Peyer's patch (tissue), 4 donors: ENCODE data around the gene TMEM109. TPM values are rescaled to one million over a fixed set of nuclear protein-coding genes. Genes with fewer than 3 reads are reported as not detected.

Source experiments
- DNase-seq, 3 donors: peaks; one replicate each; pipeline ENCODE4 v3.0.0-alpha.2; 2017 to 2019
- H3K27ac ChIP-seq, 4 donors: fragments of 200-600 bp; sonication (generic); one replicate each; pipeline ENCODE4 v1.5.1; 2016 to 2019
- H3K27me3 ChIP-seq, 2 donors: fragments of 200-600 bp; sonication (generic); one replicate each; pipeline ENCODE4 v1.5.1; 2019
- H3K36me3 ChIP-seq, 3 donors: fragments of 200-600 bp; sonication (generic); one replicate each; pipeline ENCODE4 v1.5.1; 2016 to 2019
- H3K4me1 ChIP-seq, 4 donors: fragments of 200-600 bp; sonication (generic); one replicate each; pipeline ENCODE4 v1.5.1; 2016 to 2019
- H3K4me3 ChIP-seq, 4 donors: fragments of 200-600 bp; sonication (generic); 1 replicate in 3 of 4; 2 replicates in 1 of 4; pipeline ENCODE4 v1.5.1; 2016 to 2019; ENCODE audit warnings: mild to moderate bottlenecking in 1 of 4
- H3K9me3 ChIP-seq, 4 donors: fragments of 200-600 bp; sonication (generic); one replicate each; pipeline ENCODE4 v1.5.1; 2016 to 2019; ENCODE audit warnings: mild to moderate bottlenecking in 1 of 4
- CTCF ChIP-seq, 6 experiments: fragments of 450-650 bp in 4 of 6; fragments of 200-600 bp in 2 of 6; sonication (generic) in 1 of 6; IDR thresholded peaks; one replicate each; pipeline ENCODE4 v1.5.1; 2017 to 2019; ENCODE audit warnings: antibody characterized with exemption in 6 of 6, mild to moderate bottlenecking in 3 of 6, moderate library complexity in 1 of 6
- POLR2A ChIP-seq, 2 donors: fragments of 450-650 bp; IDR thresholded peaks; one replicate each; pipeline ENCODE4 v1.5.1; 2017; ENCODE audit warnings: antibody characterized with exemption in 2 of 2, mild to moderate bottlenecking in 2 of 2, moderate library complexity in 2 of 2
- total RNA-seq, 4 donors: library from RNA; depleted of rRNA; stranded (reverse); fragments of >200 nt; gene quantifications; one replicate each; pipeline ENCODE4 v1.1.0, GENCODE V29; 2016

Gene TMEM109
- total RNA-seq, 4 donors from 2014 or later = 26.3 to 40.5 (median 36.6) TPM

GRCh38 chr11:60868682-60869450, 45.1 kb upstream of the TMEM109 start:
- Histone ChIP-seq H3K4me1 (peaks cover 0 to 15% (median 0%) of the 10 kb centered on the region in 4 donors), H3K4me3 (no peak overlapping the region), H3K27me3 (no peaks in the 10 kb centered on the region), H3K36me3 (no peaks in the 10 kb centered on the region), H3K9me3 (no peaks in the 10 kb centered on the region), H3K27ac (no peak overlapping the region)
- DNase-seq = peak in 2 of 3 donors; percentile 24 to 34
- no peak for TF ChIP-seq POLR2A (IDR thresholded peaks at IDR 0.05)
- no peak for TF ChIP-seq CTCF (IDR thresholded peaks at IDR 0.05)

GRCh38 chr11:60869451-60869825, 44.5 kb upstream of the TMEM109 start:
- TF ChIP-seq POLR2A (IDR thresholded peaks at IDR 0.05) = no peak
- no peak for TF ChIP-seq CTCF (IDR thresholded peaks at IDR 0.05)
- Histone ChIP-seq H3K27ac (no peak overlapping the region), H3K36me3 (no peaks in the 10 kb centered on the region), H3K4me1 (peaks cover 0 to 15% (median 0%) of the 10 kb centered on the region in 4 donors), H3K9me3 (no peaks in the 10 kb centered on the region), H3K4me3 (no peak overlapping the region), H3K27me3 (no peaks in the 10 kb centered on the region)
- DNase-seq = peak in 2 of 3 donors; percentile 36 to 40

GRCh38 chr11:60870276-60870675, 43.7 kb upstream of the TMEM109 start:
- DNase-seq = peak in 2 of 3 donors; percentile 29 to 42
- Histone ChIP-seq H3K4me3 (no peak overlapping the region), H3K36me3 (no peaks in the 10 kb centered on the region), H3K9me3 (no peaks in the 10 kb centered on the region), H3K27ac (peak overlapping the region in 1 of 4 donors; percentile 17), H3K4me1 (peaks cover 0 to 15% (median 0%) of the 10 kb centered on the region in 4 donors), H3K27me3 (no peaks in the 10 kb centered on the region)
- TF ChIP-seq POLR2A (IDR thresholded peaks at IDR 0.05) (no peak), CTCF (IDR thresholded peaks at IDR 0.05) (no peak)

GRCh38 chr11:60870733-60871377, 43.1 kb upstream of the TMEM109 start:
- no peaks in the 10 kb centered on the region for H3K27me3 ChIP-seq
- H3K4me1 ChIP-seq = peaks cover 0 to 15% (median 0%) of the 10 kb centered on the region in 4 donors
- peak overlapping the region in 3 of 4 donors; percentile 17 to 49 (median 24) for H3K27ac ChIP-seq
- no peaks in the 10 kb centered on the region for H3K36me3 ChIP-seq
- TF ChIP-seq CTCF (IDR thresholded peaks at IDR 0.05) = no peak
- TF ChIP-seq POLR2A (IDR thresholded peaks at IDR 0.05) = no peak
- no peaks in the 10 kb centered on the region for H3K9me3 ChIP-seq
- DNase-seq = peak in 2 of 3 donors; percentile 36 to 41
- H3K4me3 ChIP-seq = no peak overlapping the region

GRCh38 chr11:60871378-60872061, 42.4 kb upstream of the TMEM109 start:
- TF ChIP-seq POLR2A (IDR thresholded peaks at IDR 0.05) (no peak), CTCF (IDR thresholded peaks at IDR 0.05) (no peak)
- H3K27ac ChIP-seq = peak overlapping the region in 2 of 4 donors; percentile 24 to 49
- no peaks in the 10 kb centered on the region for H3K27me3 ChIP-seq
- H3K4me3 ChIP-seq = no peak overlapping the region
- DNase-seq = peak in 2 of 3 donors; percentile 25 to 36
- peaks cover 0 to 15% (median 0%) of the 10 kb centered on the region in 4 donors for H3K4me1 ChIP-seq
- no peaks in the 10 kb centered on the region for H3K9me3 ChIP-seq
- H3K36me3 ChIP-seq = no peaks in the 10 kb centered on the region
